Amygdala (tissue), 56 donors: ENCODE measurements around the gene C16orf74.

Experiments used
- DNase-seq, 56 donors: peaks; one replicate each; lab custom pipeline; 2025; lab: John Stamatoyannopoulos, UW

The C16orf74 gene

DNA sequence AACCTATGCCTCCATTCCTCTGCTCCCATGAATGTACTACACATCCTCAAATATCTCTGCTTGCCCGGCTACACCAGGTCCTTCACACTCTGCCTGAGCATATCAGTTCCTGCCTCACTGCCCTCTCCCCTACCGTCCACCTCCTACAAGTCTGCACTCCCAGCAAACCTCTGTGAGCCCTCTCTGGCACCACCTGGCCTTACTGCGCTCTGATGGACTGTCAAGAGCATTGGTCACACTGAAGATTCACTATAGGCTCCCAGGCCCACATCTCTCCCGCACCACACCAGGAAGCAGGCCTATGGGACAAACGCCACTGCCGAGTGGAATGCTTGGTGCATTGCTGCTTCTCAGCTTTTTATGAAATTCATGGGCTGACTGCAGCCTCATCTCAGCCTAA, 71.0 kb downstream of the C16orf74 start:
- no peak for DNase-seq

DNA sequence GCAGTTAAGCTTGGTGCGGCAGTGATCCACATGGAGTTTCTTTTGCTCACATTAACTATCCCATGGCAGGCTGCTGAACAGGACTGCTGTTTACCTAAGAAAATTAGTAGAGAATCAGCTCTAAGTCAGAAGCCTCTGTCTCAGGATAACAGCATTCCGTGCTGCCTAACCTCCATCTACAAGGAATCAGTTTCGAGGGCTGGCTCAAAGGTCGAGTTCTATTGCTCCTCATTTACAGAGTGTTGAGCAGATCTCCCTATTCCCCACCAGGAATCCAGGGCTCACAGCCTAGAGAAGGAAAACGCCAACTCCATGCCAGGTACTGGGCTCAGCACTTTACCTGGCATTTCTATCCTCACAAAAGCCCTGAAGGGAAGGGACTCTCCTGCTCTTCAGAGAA, 72.1 kb downstream of the C16orf74 start:
- no peak for DNase-seq

DNA sequence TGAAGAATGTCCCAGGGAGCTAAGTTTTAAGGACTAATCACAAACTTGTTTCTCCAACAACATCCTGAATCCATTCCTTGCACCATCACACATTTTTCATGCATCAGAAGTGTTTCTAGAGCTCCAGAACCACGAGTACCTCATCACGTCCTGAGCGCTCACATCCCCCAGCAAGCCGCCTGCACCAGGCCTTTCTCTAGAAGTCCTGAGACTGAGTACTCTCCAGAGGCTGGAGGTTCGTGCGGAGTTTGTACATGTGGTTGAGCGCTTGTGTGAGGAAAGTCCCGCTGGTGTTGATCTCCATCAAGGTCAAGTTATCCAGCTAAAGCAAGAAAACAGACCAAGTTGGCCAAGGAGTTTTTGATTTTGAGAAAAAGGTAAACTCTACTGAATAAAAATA, 72.9 kb downstream of the C16orf74 start:
- no peak for DNase-seq

DNA sequence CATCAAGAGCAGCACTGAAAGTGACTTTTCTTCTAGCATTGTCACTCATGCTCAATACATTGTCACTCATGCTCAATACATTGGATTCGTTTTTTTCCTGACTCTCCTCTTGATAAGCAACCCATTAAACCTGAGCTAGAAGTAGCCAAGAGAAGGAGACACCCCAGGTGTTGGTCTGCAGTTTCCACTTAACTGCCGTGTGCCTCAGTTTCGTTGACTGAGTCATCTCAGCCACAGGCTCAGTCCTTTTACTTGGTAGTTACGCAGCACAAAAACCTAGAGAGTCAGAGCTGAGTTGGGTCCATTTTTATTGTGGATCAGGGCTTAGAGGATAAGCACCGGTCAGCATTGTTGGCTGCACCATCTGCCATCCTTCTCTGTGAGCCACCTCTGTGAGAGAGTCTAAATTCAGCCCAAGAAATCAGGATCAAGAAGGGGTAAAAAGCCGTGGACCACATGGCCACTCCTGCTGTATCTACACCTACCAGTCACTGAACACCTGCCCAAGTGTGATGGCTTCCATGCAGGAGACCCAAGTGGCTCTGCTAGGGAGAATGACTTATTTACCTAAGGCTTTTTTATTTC, 73.4 kb downstream of the C16orf74 start:
- DNase-seq: no peak

GRCh38 chr16:85676466-85676865, 74.4 kb downstream of the C16orf74 start:
- DNase-seq: no peak

DNA sequence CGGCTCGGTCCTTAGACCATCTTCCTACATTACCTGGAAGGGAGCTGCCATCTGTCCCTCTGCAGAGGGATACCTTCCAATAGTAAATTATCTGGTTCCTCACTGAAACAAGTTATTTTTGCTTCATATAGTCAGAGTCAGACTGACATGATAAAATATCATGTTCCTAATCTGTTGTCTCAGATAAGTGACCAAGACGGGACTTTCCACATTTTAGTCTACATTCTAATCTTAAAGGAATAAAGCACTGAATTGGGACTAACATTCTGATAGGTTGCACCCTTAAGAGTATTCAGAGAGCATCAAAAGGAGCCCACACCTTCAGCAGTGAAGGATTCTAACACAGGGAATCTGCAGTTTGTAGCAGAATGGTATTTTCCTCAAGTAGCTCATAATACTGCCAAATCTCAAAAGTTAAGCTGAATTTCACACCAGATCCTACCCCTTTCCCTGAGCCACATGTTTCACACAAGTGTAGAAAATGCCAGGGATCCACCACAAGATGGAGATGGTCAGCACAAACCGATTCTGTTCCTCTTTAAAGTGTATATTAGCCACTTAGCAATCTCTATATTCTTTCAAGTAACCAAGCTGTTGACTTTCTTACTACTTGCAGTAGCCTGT, 75.5 kb downstream of the C16orf74 start:
- DNase-seq: peak in 3 of 56 donors; percentile 7 to 28 (median 24)

GRCh38 chr16:85674828-85675227, 76.1 kb downstream of the C16orf74 start:
- DNase-seq: no peak

DNA sequence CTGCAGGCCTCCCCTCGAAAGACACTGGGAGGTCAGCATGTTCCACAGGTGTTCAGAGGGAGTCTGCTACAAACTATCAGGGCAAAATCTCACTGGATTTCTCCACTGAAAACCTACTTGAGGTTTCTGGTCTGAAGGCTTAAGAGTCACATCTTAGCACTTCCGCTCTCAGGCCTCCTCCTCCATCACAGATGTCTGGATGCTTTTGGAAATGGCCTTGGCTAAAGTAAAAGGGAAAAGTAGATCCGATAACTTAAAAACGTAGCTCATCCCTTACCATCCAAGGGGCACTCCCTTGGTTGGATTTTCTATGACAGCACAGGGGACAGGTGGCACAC, 76.5 kb downstream of the C16orf74 start:
- no peak for DNase-seq

DNA sequence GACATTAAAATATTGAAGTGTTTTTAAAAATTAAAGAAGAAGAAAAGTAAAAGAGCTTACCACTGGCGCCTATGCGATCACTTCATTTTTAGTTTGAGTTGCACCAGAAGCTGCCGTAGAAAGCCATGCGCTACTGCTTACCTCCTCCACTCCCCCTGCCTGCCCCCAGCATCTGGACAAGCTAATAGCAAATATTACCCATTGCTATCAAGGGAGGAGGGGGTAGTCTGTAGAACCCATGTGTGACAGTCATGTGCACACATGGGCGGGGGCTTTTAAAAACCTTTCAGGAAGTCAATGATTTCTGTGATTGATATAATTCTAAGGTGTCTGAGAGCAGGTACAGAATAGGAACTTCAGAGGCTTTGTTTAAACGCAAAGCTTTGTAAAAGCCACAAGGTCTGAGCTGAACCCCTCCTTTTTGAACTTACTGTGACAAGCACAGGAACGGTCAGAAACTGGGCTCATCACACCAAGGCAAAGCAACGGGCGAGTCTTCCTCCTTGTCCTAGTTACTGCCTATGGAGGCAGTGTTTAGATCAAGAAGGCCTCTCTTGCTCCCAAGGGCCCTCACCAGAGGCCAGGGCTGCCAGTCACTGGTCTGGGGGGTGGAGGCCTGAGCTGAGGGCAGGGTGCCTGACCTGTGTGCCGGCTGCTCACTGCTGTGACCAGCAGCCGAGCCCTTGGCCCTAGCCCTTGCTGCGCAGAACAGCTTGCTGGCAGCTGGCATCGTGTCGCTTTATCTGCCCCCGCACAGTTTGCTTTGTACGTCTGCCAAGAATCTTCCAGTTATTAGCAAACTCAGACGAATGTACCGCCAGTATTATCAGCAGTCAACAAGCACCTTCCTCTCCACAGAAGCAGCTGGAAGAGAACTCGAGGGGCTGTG, 77.1 kb downstream of the C16orf74 start:
- DNase-seq: peak in 9 of 56 donors; percentile 9 to 41 (median 17)

DNA sequence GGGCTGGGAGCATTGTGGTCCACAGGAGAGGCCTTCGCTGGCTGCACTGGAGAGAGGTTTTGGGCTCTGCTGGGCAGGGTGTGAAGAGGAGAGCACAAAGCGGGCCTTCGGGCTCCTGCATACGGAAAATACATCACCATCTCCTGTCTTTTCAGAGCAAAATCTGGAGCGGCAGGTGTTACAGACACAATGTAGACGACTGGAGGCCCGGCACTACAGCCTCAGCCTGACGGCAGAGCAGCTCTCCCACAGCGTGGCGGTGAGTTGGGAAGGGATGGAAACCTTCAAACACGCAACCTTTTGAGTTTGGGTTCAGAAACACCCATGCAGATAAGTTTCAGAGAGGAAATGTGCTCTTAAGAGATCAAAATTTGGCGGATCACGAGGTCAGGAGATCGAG, 80.1 kb downstream of the C16orf74 start:
- no peak for DNase-seq

GRCh38 chr16:85668676-85669424, 82.0 kb downstream of the C16orf74 start:
- DNase-seq: no peak

GRCh38 chr16:85667841-85668413, 83.0 kb downstream of the C16orf74 start:
- DNase-seq: no peak

DNA sequence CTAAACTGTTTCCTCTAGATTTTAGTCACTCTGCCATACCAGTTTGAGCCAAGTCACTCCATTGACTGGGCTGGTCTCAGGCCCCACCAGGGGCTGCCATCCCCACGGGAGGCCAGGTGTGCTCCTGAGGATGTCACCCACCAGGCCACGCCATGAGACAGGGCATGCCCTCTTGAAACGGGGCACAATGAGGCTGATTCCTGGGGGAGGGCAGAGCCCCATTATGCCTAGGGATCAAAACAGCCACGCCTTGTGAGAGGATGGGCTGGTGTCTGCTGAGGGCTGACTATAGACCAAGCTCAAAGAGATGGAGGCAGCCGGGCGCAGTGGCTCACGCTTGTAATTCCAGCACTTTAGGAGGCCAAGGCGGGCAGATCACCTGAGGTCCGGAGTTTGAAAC, 83.6 kb downstream of the C16orf74 start:
- DNase-seq: no peak

GRCh38 chr16:85665929-85666328, 85.0 kb downstream of the C16orf74 start:
- DNase-seq: peak in 6 of 56 donors; percentile 16 to 65 (median 36)

GRCh38 chr16:85665373-85665740, 85.5 kb downstream of the C16orf74 start:
- no peak for DNase-seq

DNA sequence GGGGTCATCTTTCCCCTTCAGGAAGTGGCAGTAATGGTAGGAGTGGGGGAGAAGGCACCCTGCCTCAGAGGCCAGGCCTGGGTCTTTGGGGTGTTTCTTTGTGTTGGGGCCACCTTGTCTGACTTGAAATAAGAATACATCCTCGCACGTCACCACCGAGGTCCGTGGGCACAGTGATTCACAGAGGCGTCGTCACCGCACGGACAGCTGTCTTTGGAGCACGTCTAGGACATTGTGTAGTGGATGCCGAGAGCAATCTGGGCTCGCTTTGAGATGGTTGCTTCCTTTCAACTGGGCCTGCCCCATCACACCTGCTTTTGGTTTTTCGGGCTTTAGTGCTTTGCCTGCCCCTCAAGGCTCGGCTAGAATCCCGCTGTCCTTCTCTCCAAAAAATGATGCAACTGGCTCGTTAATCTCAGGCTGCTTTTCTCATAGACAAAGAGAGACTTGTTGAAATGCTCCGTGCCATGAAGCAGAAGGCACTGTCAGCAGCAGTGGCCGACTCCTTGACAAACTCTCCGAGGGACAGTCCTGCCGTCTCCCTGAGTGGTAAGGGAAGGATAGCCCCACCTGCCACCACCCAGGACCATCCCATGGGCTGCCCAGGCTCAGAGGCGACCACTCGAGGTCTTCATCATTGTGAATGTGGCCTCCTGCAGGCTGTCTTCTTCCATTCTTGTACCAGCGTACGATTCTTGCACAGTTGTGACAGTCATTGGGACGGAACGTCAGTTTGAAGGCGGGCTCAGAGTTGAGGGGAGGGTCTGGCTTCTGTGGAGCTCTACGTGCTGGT, 86.1 kb downstream of the C16orf74 start:
- no peak for DNase-seq

DNA sequence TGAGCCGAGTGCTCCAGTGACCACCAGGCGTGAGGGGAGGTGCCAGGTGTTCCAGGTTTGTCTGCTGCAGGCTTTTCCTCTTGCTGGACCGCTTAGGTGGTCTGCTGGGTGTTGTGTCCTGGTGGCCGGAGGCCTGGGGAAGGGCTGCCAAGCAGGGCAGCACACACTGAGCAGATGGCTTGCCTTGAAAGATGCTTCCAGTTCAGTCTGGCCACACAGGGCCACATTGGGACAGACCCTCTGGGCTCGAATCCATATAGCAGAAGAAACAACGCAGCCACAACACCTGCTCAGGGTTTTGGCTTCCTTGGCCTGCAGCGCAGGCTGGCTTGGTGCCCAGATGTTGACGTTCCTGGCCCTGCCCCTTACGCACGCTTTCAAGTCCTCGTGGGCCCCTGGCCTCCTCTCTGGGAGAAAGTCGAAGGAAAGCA, 87.0 kb downstream of the C16orf74 start:
- DNase-seq: no peak

DNA sequence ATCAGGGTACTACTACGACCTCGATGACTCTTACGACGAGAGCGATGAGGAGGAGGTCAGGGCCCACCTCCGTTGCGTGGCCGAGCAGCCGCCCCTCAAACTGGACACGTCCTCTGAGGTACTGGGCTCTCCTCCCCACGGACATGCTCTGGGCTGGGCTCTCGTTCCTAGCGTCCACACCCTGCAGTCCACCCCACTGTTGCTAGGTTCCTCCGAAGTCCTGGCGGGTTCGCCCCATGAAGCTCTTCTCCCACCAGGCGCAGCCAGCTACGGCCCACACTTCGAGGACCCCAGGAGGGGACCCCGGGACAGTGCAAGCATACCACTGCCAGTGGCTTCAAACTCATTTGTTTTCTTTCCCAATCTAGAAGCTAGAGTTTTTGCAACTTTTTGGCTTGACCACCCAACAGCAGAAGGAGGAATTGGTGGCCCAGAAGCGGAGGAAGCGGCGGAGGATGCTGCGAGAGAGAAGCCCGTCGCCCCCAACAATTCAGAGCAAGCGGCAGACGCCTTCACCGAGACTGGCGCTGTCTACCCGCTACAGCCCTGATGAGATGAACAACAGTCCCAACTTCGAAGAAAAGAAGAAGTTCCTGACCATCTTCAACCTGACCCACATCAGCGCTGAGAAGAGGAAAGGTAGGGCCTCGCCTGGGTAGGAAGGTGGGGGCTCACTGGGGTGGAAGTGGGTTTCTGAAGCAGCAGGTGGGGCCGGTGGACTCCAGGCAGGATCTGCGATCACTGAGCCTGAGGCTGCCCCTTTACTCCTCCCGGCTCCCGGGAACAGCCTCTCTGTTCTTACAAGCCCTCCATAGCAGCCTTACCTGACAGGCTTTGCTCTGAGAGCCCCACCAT, 87.7 kb downstream of the C16orf74 start:
- no peak for DNase-seq

DNA sequence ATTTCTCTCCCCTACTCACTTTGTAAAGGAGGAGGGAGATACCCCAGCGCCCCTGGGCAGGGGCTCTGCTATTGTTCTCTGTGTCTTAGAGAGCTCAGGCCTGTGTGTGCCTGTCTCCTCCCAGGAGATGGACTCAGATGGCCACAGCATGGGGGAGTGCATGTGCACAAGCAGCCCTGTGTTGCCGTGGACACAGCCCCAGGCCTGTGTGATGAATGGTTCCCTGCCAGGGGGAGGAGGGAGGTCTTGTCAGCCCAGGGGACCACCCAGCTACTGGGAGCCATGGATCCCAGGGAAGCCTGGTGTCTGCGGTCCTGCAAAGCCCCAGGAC, 88.4 kb downstream of the C16orf74 start:
- no peak for DNase-seq
